HG02588 (cell line): ENCODE results near the gene FILIP1L.

Source experiments
- ATAC-seq: cut with Tn5 transposase; IDR thresholded peaks from one replicate; pipeline ENCODE4 v1.9.1; 2021; ENCODE audit warnings: mild to moderate bottlenecking, moderate library complexity; ENCODE audit not compliant: unreplicated experiment

Gene FILIP1L

GRCh38 chr3:100114413-100115030 lies at the start of gene FILIP1L:
FILIP1L (minus strand) TSS chr3:100114501.
- ATAC-seq: no peak

- no peak for ATAC-seq
Observed at GRCh38 chr3:100163787-100164186, 49.5 kb upstream of the FILIP1L start.

- no peak for ATAC-seq
Observed at GRCh38 chr3:100160521-100160920, 46.2 kb upstream of the FILIP1L start.

- no peak for ATAC-seq
Observed at GRCh38 chr3:100159331-100160153, 45.2 kb upstream of the FILIP1L start.

GRCh38 chr3:100158918-100159330 lies 44.6 kb upstream of the FILIP1L start:
- ATAC-seq: no peak

- ATAC-seq: no peak
Observed at GRCh38 chr3:100157685-100158084, 43.4 kb upstream of the FILIP1L start.

- no peak for ATAC-seq
Observed at GRCh38 chr3:100155590-100155989, 41.3 kb upstream of the FILIP1L start.

- ATAC-seq: no peak
Observed at GRCh38 chr3:100155128-100155527, 40.8 kb upstream of the FILIP1L start.

- ATAC-seq: no peak
Observed at GRCh38 chr3:100154171-100154570, 39.9 kb upstream of the FILIP1L start.

- no peak for ATAC-seq
Observed at GRCh38 chr3:100151024-100151707, 36.9 kb upstream of the FILIP1L start.

GRCh38 chr3:100150473-100150872 lies 36.2 kb upstream of the FILIP1L start:
- no peak for ATAC-seq

- no peak for ATAC-seq
Observed at GRCh38 chr3:100149713-100150415, 35.6 kb upstream of the FILIP1L start.

GRCh38 chr3:100149130-100149529 lies 34.8 kb upstream of the FILIP1L start:
- ATAC-seq: no peak

- ATAC-seq: peak; percentile 79
Observed at GRCh38 chr3:100144255-100144866, 30.1 kb upstream of the FILIP1L start.

- ATAC-seq: no peak
Observed at GRCh38 chr3:100141586-100141985, 27.3 kb upstream of the FILIP1L start.

GRCh38 chr3:100140976-100141375 lies 26.7 kb upstream of the FILIP1L start:
- no peak for ATAC-seq

- ATAC-seq: no peak
Observed at GRCh38 chr3:100136921-100137320, 22.6 kb upstream of the FILIP1L start.

GRCh38 chr3:100131241-100131640 lies 16.9 kb upstream of the FILIP1L start:
- no peak for ATAC-seq

GRCh38 chr3:100129941-100130340 lies 15.6 kb upstream of the FILIP1L start:
- ATAC-seq: no peak

GRCh38 chr3:100128565-100128964 lies 14.3 kb upstream of the FILIP1L start:
- no peak for ATAC-seq

GRCh38 chr3:100127792-100128191 lies 13.5 kb upstream of the FILIP1L start:
- ATAC-seq: no peak
